Osteoblast (primary cell): Measurements from ENCODE around the gene DSCAML1. TPM values are rescaled to one million over a fixed set of nuclear protein-coding genes. Genes with fewer than 3 reads are reported as not detected.

Experiments
- DNase-seq: peaks from one replicate; pipeline ENCODE4 v3.0.0; 2011; ENCODE audit warnings: low spot score, mixed read lengths; ENCODE audit not compliant: insufficient read length; ENCODE audit errors: missing footprints
- H2AFZ ChIP-seq: 2 replicates; pipeline ENCODE4 v1.6.0; 2011; ENCODE audit warnings: mild to moderate bottlenecking, low read length
- H3K27ac ChIP-seq: 2 replicates; pipeline ENCODE4 v1.5.1; 2011; ENCODE audit warnings: mild to moderate bottlenecking, low read depth, low read length, moderate library complexity
- H3K27me3 ChIP-seq: 2 replicates; pipeline ENCODE4 v1.6.0; 2012; ENCODE audit warnings: mild to moderate bottlenecking, control low read depth, inconsistent platforms, low read length, moderate library complexity; ENCODE audit not compliant: insufficient read depth
- H3K36me3 ChIP-seq: 2 replicates; pipeline ENCODE4 v1.5.1; 2011; ENCODE audit warnings: mild to moderate bottlenecking, low read length, control low read depth, moderate library complexity; ENCODE audit not compliant: insufficient read depth
- H3K4me1 ChIP-seq: 2 replicates; pipeline ENCODE4 v1.5.1; 2011; ENCODE audit warnings: mild to moderate bottlenecking, low read length, control low read depth, moderate library complexity; ENCODE audit not compliant: insufficient read depth
- H3K4me2 ChIP-seq: 2 replicates; pipeline ENCODE4 v1.6.0; 2011; ENCODE audit warnings: mild to moderate bottlenecking, low read length; ENCODE audit not compliant: insufficient read depth
- H3K4me3 ChIP-seq: fragments of 200-600 bp; sonication (generic); 3 replicates; pipeline ENCODE4 v1.5.1; 2012; ENCODE audit warnings: mild to moderate bottlenecking, low read length, inconsistent platforms; ENCODE audit not compliant: insufficient read depth
- H3K79me2 ChIP-seq: 2 replicates; pipeline ENCODE4 v1.6.0; 2012; ENCODE audit warnings: mild to moderate bottlenecking, low read length, control low read depth, inconsistent platforms; ENCODE audit not compliant: insufficient read depth
- H3K9me3 ChIP-seq: 2 replicates; pipeline ENCODE4 v1.5.1; 2011; ENCODE audit warnings: low read depth, low read length, control low read depth
- H4K20me1 ChIP-seq: 2 replicates; pipeline ENCODE4 v1.6.0; 2012; ENCODE audit warnings: mild to moderate bottlenecking, low read length, control low read depth; ENCODE audit not compliant: insufficient read depth
- CTCF ChIP-seq: IDR thresholded peaks from 2 replicates; pipeline ENCODE4 v1.5.1; 2011; ENCODE audit warnings: mild to moderate bottlenecking, low read depth, low read length, moderate library complexity; ENCODE audit errors: extremely low read depth
- total RNA-seq: library from RNA; depleted of rRNA; stranded (reverse); fragments of >200 nt; gene quantifications from 2 replicates; pipeline ENCODE4 v1.2.3, GENCODE V29; 2012

DSCAML1 gene
- total RNA-seq, 1 donor = not detected

- no peak overlapping the region for H3K27ac ChIP-seq
- H3K4me3 ChIP-seq = no peak overlapping the region
- no peak overlapping the region for H3K4me2 ChIP-seq
- H3K79me2 ChIP-seq = no peaks in the 10 kb centered on the region
- H3K36me3 ChIP-seq = no peaks in the 10 kb centered on the region
- no peaks in the 10 kb centered on the region for H3K4me1 ChIP-seq
- TF ChIP-seq CTCF = no peak
- H4K20me1 ChIP-seq = no peaks in the 10 kb centered on the region
- peak; percentile 50 for DNase-seq
- no peaks in the 10 kb centered on the region for H3K9me3 ChIP-seq
- peaks cover 12% of the 10 kb centered on the region for H3K27me3 ChIP-seq
- no peak overlapping the region for H2AFZ ChIP-seq
Observed at GRCh38 chr11:117444256-117444655, 352.8 kb downstream of the DSCAML1 start.

- Histone ChIP-seq H3K4me2 (no peak overlapping the region), H2AFZ (no peak overlapping the region), H3K9me3 (no peaks in the 10 kb centered on the region), H3K27me3 (peaks cover 12% of the 10 kb centered on the region), H4K20me1 (no peaks in the 10 kb centered on the region), H3K36me3 (no peaks in the 10 kb centered on the region), H3K27ac (no peak overlapping the region), H3K4me1 (no peaks in the 10 kb centered on the region), H3K79me2 (no peaks in the 10 kb centered on the region), H3K4me3 (no peak overlapping the region)
- DNase-seq = peak; percentile 94
- peak; percentile 48 for TF ChIP-seq CTCF
Observed at GRCh38 chr11:117443266-117444186, 353.5 kb downstream of the DSCAML1 start.

GRCh38 chr11:117442869-117443239, 354.2 kb downstream of the DSCAML1 start:
- DNase-seq = peak; percentile 42
- no peak overlapping the region for H2AFZ ChIP-seq
- H3K4me2 ChIP-seq = no peak overlapping the region
- no peak overlapping the region for H3K4me3 ChIP-seq
- H3K36me3 ChIP-seq = no peaks in the 10 kb centered on the region
- H3K9me3 ChIP-seq = no peaks in the 10 kb centered on the region
- H3K79me2 ChIP-seq = no peaks in the 10 kb centered on the region
- no peak for TF ChIP-seq CTCF
- H4K20me1 ChIP-seq = no peaks in the 10 kb centered on the region
- peaks cover 12% of the 10 kb centered on the region for H3K27me3 ChIP-seq
- no peak overlapping the region for H3K27ac ChIP-seq
- H3K4me1 ChIP-seq = no peaks in the 10 kb centered on the region

GRCh38 chr11:117442049-117442868, 354.8 kb downstream of the DSCAML1 start:
- H3K4me3 ChIP-seq = no peak overlapping the region
- H3K79me2 ChIP-seq = no peaks in the 10 kb centered on the region
- H3K36me3 ChIP-seq = no peaks in the 10 kb centered on the region
- H4K20me1 ChIP-seq = no peaks in the 10 kb centered on the region
- TF ChIP-seq CTCF = no peak
- no peak overlapping the region for H3K27ac ChIP-seq
- DNase-seq = peak; percentile 71
- no peak overlapping the region for H2AFZ ChIP-seq
- peaks cover 12% of the 10 kb centered on the region for H3K27me3 ChIP-seq
- no peak overlapping the region for H3K4me2 ChIP-seq
- H3K9me3 ChIP-seq = no peaks in the 10 kb centered on the region
- no peaks in the 10 kb centered on the region for H3K4me1 ChIP-seq
